Measurements from ENCODE around the gene CD82.

The CD82 gene

GRCh38 chr11:44628730-44629700 lies 63.6 kb downstream of the CD82 start:
- no peak for TF ChIP-seq CTCF (conservative IDR thresholded peaks at IDR 0.05; ENCODE audit: low read depth)
- POLR2A ChIA-PET (ENCODE audit: low non-redundant PET): no interaction called here
- CTCF ChIA-PET: interaction anchor here (0.5 to 1.1 kb wide), 3 partner anchors 12 to 293 kb away, joined by 3 to 5 read pairs (median 3); no protein-coding TSS in a partner anchor
- DNase-seq (ENCODE audit: low spot score): no peak
- H3K27ac ChIP-seq: no peak overlapping the region

- TF ChIP-seq CTCF (conservative IDR thresholded peaks at IDR 0.05; ENCODE audit: low read depth): no peak
- DNase-seq (ENCODE audit: low spot score): no peak
- ChIA-PET CTCF (interaction anchor here (0.7 to 1.1 kb wide), 2 partner anchors 13 to 141 kb away, joined by 3 to 5 read pairs; no protein-coding TSS in a partner anchor), POLR2A (ENCODE audit: low non-redundant PET) (no interaction called here)
- H3K27ac ChIP-seq: no peak overlapping the region
Observed at GRCh38 chr11:44629732-44630345, 64.4 kb downstream of the CD82 start.

- ChIA-PET POLR2A (ENCODE audit: low non-redundant PET) (no interaction called here), CTCF (interaction anchor here (0.7 kb wide), 1 partner anchor 142 kb away, joined by 3 read pairs; no protein-coding TSS in a partner anchor)
- no peak overlapping the region for H3K27ac ChIP-seq
- DNase-seq (ENCODE audit: low spot score): no peak
- TF ChIP-seq CTCF (conservative IDR thresholded peaks at IDR 0.05; ENCODE audit: low read depth): no peak
Observed at GRCh38 chr11:44630511-44631210, 65.2 kb downstream of the CD82 start.

- H3K27ac ChIP-seq: no peak overlapping the region
- POLR2A ChIA-PET (ENCODE audit: low non-redundant PET): no interaction called here
- no peak for TF ChIP-seq CTCF (conservative IDR thresholded peaks at IDR 0.05; ENCODE audit: low read depth)
- DNase-seq (ENCODE audit: low spot score): no peak
- CTCF ChIA-PET: interaction anchor here (0.7 kb wide), 1 partner anchor 75 kb away, joined by 3 read pairs; no protein-coding TSS in a partner anchor
Observed at GRCh38 chr11:44631831-44632230, 66.4 kb downstream of the CD82 start.

- H3K27ac ChIP-seq: no peak overlapping the region
- ChIA-PET POLR2A (ENCODE audit: low non-redundant PET) (no interaction called here), CTCF (interaction anchor here (0.6 to 1.4 kb wide), 3 partner anchors 8 to 43 kb away, joined by 3 to 4 read pairs (median 3); no protein-coding TSS in a partner anchor)
- DNase-seq (ENCODE audit: low spot score): no peak
- no peak for TF ChIP-seq CTCF (conservative IDR thresholded peaks at IDR 0.05; ENCODE audit: low read depth)
Observed at GRCh38 chr11:44632466-44633123, 67.1 kb downstream of the CD82 start.
